ENCODE results near the gene PWWP2B. TPM values are rescaled to one million over a fixed set of nuclear protein-coding genes. Genes with fewer than 3 reads are reported as not detected.

PWWP2B gene
- polyA plus RNA-seq, 1 donor, result 23.7 TPM

GRCh38 chr10:132400041-132400546, 3.1 kb downstream of the PWWP2B start:
- Histone ChIP-seq H3K36me3 (ENCODE audit: control insufficient read depth, insufficient read depth, low read length) (peaks cover 36% of the 10 kb centered on the region), H3K4me1 (ENCODE audit: control insufficient read depth, insufficient read depth, low read length) (peaks cover 48% of the 10 kb centered on the region), H3K9me3 (ENCODE audit: control insufficient read depth, low read depth, low read length) (peaks cover under 1% of the 10 kb centered on the region), H3K27me3 (ENCODE audit: control insufficient read depth, insufficient read depth, low read length) (no peaks in the 10 kb centered on the region), H3K27ac (ENCODE audit: low read length) (no peak overlapping the region), H3K4me3 (ENCODE audit: low read length) (no peak overlapping the region)
- WGBS (ENCODE audit: insufficient coverage, low lambda C conversion rate), result no CpG with 5 or more reads among the region's 9 CpGs
- DNase-seq, result no peak

- no peak for DNase-seq
- Histone ChIP-seq H3K4me3 (ENCODE audit: low read length) (no peak overlapping the region), H3K27ac (ENCODE audit: low read length) (no peak overlapping the region), H3K4me1 (ENCODE audit: control insufficient read depth, insufficient read depth, low read length) (peaks cover 43% of the 10 kb centered on the region), H3K36me3 (ENCODE audit: control insufficient read depth, insufficient read depth, low read length) (peaks cover 42% of the 10 kb centered on the region), H3K27me3 (ENCODE audit: control insufficient read depth, insufficient read depth, low read length) (no peaks in the 10 kb centered on the region), H3K9me3 (ENCODE audit: control insufficient read depth, low read depth, low read length) (peaks cover 6% of the 10 kb centered on the region)
- no CpG with 5 or more reads among the region's 17 CpGs for WGBS (ENCODE audit: insufficient coverage, low lambda C conversion rate)
These were observed 3.6 kb downstream of the PWWP2B start for GRCh38 chr10:132400547-132401151.

- Histone ChIP-seq H3K4me1 (ENCODE audit: control insufficient read depth, insufficient read depth, low read length) (peaks cover 43% of the 10 kb centered on the region), H3K9me3 (ENCODE audit: control insufficient read depth, low read depth, low read length) (peaks cover 8% of the 10 kb centered on the region), H3K36me3 (ENCODE audit: control insufficient read depth, insufficient read depth, low read length) (peaks cover 51% of the 10 kb centered on the region), H3K27ac (ENCODE audit: low read length) (no peak overlapping the region), H3K27me3 (ENCODE audit: control insufficient read depth, insufficient read depth, low read length) (no peaks in the 10 kb centered on the region), H3K4me3 (ENCODE audit: low read length) (no peak overlapping the region)
- WGBS (ENCODE audit: insufficient coverage, low lambda C conversion rate), result no CpG with 5 or more reads among the region's 20 CpGs
- DNase-seq, result no peak
These were observed 4.6 kb downstream of the PWWP2B start for GRCh38 chr10:132401401-132402118.

- H3K4me3 ChIP-seq (ENCODE audit: low read length), result no peak overlapping the region
- H3K27ac ChIP-seq (ENCODE audit: low read length), result no peak overlapping the region
- peaks cover 8% of the 10 kb centered on the region for H3K9me3 ChIP-seq (ENCODE audit: control insufficient read depth, low read depth, low read length)
- DNase-seq, result no peak
- peaks cover 55% of the 10 kb centered on the region for H3K4me1 ChIP-seq (ENCODE audit: control insufficient read depth, insufficient read depth, low read length)
- no CpG with 5 or more reads among the region's 24 CpGs for WGBS (ENCODE audit: insufficient coverage, low lambda C conversion rate)
- H3K27me3 ChIP-seq (ENCODE audit: control insufficient read depth, insufficient read depth, low read length), result no peaks in the 10 kb centered on the region
- H3K36me3 ChIP-seq (ENCODE audit: control insufficient read depth, insufficient read depth, low read length), result peaks cover 59% of the 10 kb centered on the region
These were observed 5.8 kb downstream of the PWWP2B start for GRCh38 chr10:132402781-132403241.

- no peak overlapping the region for H3K4me3 ChIP-seq (ENCODE audit: low read length)
- no peak for DNase-seq
- peaks cover 8% of the 10 kb centered on the region for H3K9me3 ChIP-seq (ENCODE audit: control insufficient read depth, low read depth, low read length)
- H3K4me1 ChIP-seq (ENCODE audit: control insufficient read depth, insufficient read depth, low read length), result peaks cover 54% of the 10 kb centered on the region
- no peak overlapping the region for H3K27ac ChIP-seq (ENCODE audit: low read length)
- H3K27me3 ChIP-seq (ENCODE audit: control insufficient read depth, insufficient read depth, low read length), result no peaks in the 10 kb centered on the region
- no CpG with 5 or more reads among the region's 25 CpGs for WGBS (ENCODE audit: insufficient coverage, low lambda C conversion rate)
- peaks cover 59% of the 10 kb centered on the region for H3K36me3 ChIP-seq (ENCODE audit: control insufficient read depth, insufficient read depth, low read length)
These were observed 6.6 kb downstream of the PWWP2B start for GRCh38 chr10:132403511-132404168.

GRCh38 chr10:132404169-132404880, 7.3 kb downstream of the PWWP2B start:
- Histone ChIP-seq H3K4me1 (ENCODE audit: control insufficient read depth, insufficient read depth, low read length) (peaks cover 54% of the 10 kb centered on the region), H3K27me3 (ENCODE audit: control insufficient read depth, insufficient read depth, low read length) (no peaks in the 10 kb centered on the region), H3K9me3 (ENCODE audit: control insufficient read depth, low read depth, low read length) (peaks cover 8% of the 10 kb centered on the region), H3K27ac (ENCODE audit: low read length) (no peak overlapping the region), H3K36me3 (ENCODE audit: control insufficient read depth, insufficient read depth, low read length) (peaks cover 57% of the 10 kb centered on the region), H3K4me3 (ENCODE audit: low read length) (no peak overlapping the region)
- no peak for DNase-seq
- WGBS (ENCODE audit: insufficient coverage, low lambda C conversion rate), result no CpG with 5 or more reads among the region's 32 CpGs

GRCh38 chr10:132404911-132405462, 8.0 kb downstream of the PWWP2B start:
- no peaks in the 10 kb centered on the region for H3K27me3 ChIP-seq (ENCODE audit: control insufficient read depth, insufficient read depth, low read length)
- peaks cover 8% of the 10 kb centered on the region for H3K9me3 ChIP-seq (ENCODE audit: control insufficient read depth, low read depth, low read length)
- peaks cover 53% of the 10 kb centered on the region for H3K4me1 ChIP-seq (ENCODE audit: control insufficient read depth, insufficient read depth, low read length)
- no peak overlapping the region for H3K27ac ChIP-seq (ENCODE audit: low read length)
- H3K4me3 ChIP-seq (ENCODE audit: low read length), result no peak overlapping the region
- no peak for DNase-seq
- peaks cover 53% of the 10 kb centered on the region for H3K36me3 ChIP-seq (ENCODE audit: control insufficient read depth, insufficient read depth, low read length)
- WGBS (ENCODE audit: insufficient coverage, low lambda C conversion rate), result no CpG with 5 or more reads among the region's 54 CpGs

- DNase-seq, result no peak
- no CpG with 5 or more reads among the region's 53 CpGs for WGBS (ENCODE audit: insufficient coverage, low lambda C conversion rate)
- H3K27me3 ChIP-seq (ENCODE audit: control insufficient read depth, insufficient read depth, low read length), result no peaks in the 10 kb centered on the region
- H3K27ac ChIP-seq (ENCODE audit: low read length), result no peak overlapping the region
- peaks cover 8% of the 10 kb centered on the region for H3K9me3 ChIP-seq (ENCODE audit: control insufficient read depth, low read depth, low read length)
- H3K4me3 ChIP-seq (ENCODE audit: low read length), result no peak overlapping the region
- peaks cover 52% of the 10 kb centered on the region for H3K4me1 ChIP-seq (ENCODE audit: control insufficient read depth, insufficient read depth, low read length)
- H3K36me3 ChIP-seq (ENCODE audit: control insufficient read depth, insufficient read depth, low read length), result peaks cover 49% of the 10 kb centered on the region
These were observed 8.5 kb downstream of the PWWP2B start for GRCh38 chr10:132405463-132405991.

GRCh38 chr10:132406181-132406580, 9.2 kb downstream of the PWWP2B start:
- no peak for DNase-seq
- Histone ChIP-seq H3K36me3 (ENCODE audit: control insufficient read depth, insufficient read depth, low read length) (peaks cover 52% of the 10 kb centered on the region), H3K4me3 (ENCODE audit: low read length) (no peak overlapping the region), H3K27ac (ENCODE audit: low read length) (no peak overlapping the region), H3K27me3 (ENCODE audit: control insufficient read depth, insufficient read depth, low read length) (no peaks in the 10 kb centered on the region), H3K4me1 (ENCODE audit: control insufficient read depth, insufficient read depth, low read length) (peaks cover 52% of the 10 kb centered on the region), H3K9me3 (ENCODE audit: control insufficient read depth, low read depth, low read length) (peaks cover 8% of the 10 kb centered on the region)
- WGBS (ENCODE audit: insufficient coverage, low lambda C conversion rate), result no CpG with 5 or more reads among the region's 17 CpGs

Measured in large intestine (tissue), 3 donors.